GM12872 (cell line): Measurements from ENCODE around the gene MAP2K2.

Experiments used
- TF ChIP-seq, protein P1 (sequence below): IDR thresholded peaks from 3 replicates; pipeline ENCODE4 v1.5.1; 2011; ENCODE audit warnings: low read depth, mild to moderate bottlenecking, low read length, moderate library complexity; ENCODE audit not compliant: insufficient read depth

MAP2K2 gene

DNA sequence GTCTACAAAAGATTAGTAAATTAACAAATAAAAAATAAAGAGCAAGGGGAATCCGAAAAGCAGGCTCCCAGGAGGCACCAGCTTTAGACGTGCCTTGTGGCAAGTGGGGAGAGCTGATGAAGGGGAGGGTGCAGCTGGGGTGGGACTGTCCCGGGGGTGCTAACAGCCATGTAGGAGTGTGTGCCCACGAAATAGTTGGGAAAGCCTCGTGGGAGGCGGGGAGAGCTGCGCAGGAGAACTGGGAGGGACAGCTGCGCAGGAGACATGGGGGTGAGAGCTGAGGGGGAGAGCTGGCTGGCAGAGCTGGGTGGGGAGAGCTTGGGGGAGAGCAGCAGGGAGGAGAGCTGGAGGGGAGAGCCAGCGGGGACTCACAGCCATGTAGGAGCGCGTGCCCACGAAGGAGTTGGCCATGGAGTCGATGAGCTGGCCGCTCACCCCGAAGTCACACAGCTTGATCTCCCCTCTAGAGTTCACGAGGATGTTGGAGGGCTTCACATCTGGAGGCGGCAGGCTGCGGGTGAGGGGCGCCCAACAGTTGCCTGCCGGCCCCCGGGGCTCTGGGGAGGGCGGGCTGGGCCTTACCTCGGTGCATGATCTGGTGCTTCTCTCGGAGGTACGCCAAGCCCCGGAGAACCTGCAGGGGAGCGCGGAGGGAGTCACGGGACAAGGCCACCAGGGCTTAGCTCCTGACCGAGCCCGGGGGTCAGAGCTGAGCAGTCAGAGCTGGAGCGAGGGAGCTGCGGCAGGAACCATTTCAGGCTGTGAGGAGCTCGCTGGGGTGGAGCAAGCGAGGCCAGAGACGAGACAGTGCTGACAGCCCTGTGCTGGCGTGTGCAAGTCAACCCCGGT is 23.1 kb downstream of the MAP2K2 start:
- TF ChIP-seq, protein P1, sequence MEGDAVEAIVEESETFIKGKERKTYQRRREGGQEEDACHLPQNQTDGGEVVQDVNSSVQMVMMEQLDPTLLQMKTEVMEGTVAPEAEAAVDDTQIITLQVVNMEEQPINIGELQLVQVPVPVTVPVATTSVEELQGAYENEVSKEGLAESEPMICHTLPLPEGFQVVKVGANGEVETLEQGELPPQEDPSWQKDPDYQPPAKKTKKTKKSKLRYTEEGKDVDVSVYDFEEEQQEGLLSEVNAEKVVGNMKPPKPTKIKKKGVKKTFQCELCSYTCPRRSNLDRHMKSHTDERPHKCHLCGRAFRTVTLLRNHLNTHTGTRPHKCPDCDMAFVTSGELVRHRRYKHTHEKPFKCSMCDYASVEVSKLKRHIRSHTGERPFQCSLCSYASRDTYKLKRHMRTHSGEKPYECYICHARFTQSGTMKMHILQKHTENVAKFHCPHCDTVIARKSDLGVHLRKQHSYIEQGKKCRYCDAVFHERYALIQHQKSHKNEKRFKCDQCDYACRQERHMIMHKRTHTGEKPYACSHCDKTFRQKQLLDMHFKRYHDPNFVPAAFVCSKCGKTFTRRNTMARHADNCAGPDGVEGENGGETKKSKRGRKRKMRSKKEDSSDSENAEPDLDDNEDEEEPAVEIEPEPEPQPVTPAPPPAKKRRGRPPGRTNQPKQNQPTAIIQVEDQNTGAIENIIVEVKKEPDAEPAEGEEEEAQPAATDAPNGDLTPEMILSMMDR = no peak

DNA sequence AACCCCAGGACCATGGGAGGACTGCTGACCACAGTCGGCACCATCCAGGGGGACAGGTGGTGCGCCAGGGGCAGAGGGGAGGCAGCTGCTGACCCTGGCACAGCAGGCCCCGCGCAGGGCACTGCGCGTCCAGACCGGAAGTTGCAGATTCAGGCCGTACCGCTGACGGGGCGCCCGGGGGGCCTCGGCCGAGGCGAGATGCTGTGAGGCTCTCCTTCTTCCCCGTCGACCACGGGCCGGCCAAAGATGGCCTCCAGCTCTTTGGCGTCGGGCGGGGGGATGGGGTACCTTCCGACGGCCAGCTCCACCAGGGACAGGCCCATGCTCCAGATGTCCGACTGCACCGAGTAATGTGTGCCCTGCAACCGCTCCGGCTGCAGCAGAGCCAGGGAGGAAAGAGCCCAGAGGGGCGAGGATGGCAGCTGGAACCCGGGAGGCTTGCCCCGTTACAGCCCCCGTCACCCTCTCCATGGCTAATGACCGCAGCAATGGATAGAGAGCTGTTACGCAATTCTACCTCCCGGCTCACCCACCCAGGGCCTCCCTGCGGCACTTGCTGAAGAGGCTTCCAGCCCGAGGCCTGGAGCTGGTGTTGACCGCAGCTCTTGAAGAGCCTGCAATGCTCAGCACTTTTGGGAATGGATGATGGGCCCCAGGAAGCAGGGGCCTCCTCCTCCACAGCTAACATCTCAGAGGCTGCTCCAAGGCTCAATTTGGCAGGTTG is 24.7 kb downstream of the MAP2K2 start:
- TF ChIP-seq, protein P1 = no peak

DNA sequence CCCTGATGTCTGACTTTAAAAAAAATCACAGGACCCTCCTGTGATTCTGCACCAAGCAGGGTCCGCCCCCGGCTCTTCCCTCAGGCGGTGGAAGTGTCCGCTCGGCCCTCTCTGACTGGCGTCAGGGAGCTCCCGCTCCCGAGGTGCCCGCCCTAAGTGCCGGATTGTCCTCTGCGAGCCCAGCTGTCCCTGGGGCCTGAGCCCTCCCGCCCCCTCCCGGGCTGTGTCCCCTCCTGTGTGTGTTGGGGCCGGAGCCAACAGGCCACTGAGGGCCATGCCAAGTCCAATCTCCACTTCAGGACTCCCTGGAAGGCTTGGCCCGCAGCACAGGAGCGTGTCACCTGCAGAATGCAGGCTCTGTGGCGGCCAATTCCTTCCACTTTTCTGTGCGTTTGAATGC is 25.4 kb downstream of the MAP2K2 start:
- TF ChIP-seq, protein P1 = no peak

DNA sequence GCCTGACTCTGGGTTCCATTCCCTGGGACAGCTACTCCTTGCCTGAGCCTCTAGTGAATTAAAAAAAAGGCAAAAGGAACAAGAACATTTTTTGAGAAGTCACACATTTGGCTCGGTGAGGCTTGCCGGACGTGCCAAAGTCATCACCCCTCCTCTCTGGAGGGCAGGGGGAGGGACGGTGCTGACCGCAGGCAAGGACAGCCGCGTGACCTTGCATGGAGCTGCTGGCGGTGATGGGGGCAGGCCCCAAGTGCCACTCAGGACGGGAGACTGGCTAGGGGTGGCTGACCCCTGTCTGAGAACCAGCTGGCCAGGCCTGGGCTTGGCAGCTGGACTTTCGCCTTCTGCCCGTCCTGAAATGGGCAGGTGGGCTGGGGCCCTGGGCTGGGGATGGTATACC is 26.4 kb downstream of the MAP2K2 start:
- TF ChIP-seq, protein P1 = no peak

DNA sequence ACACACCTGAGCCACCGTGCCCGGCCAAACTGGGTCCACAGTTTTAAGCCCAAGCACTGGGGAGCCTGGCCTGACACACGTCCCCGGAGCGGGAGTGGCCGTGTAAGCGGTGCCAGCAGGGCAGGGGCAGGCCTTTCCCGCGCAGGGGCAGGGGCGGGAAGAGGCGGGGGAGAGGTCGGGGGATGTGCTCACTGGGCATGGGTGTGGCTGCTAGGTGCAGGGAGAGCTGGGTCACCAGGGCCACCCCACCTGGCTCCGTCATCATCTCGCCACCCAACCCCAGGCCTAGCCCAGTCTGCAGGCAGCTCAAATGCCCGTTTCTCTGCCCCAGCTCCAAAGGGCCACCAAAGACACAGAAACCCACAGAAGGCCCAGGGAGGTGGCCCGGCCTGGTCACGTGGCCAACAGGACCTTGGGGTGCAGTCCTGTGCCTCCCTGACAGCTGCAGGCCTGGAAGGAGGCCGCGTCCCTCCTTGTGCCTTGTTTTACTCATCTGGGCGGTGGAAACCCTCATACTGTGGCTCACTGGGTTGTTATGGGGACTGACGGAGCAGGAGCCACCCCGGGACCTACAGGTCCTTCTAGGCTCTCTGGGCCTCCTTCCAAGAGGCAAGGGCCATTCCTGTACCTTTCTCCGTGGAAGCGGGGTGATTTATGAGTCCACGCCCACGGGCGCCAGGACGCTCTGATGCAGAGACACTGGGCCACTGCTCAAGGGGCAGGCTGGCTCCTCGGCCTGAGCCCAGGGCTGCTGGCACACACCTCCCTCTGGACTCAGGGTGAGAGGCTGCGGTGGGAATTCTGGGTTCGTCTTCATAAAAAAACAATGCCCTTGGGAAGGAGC is 27.7 kb downstream of the MAP2K2 start:
- TF ChIP-seq, protein P1 = no peak

DNA sequence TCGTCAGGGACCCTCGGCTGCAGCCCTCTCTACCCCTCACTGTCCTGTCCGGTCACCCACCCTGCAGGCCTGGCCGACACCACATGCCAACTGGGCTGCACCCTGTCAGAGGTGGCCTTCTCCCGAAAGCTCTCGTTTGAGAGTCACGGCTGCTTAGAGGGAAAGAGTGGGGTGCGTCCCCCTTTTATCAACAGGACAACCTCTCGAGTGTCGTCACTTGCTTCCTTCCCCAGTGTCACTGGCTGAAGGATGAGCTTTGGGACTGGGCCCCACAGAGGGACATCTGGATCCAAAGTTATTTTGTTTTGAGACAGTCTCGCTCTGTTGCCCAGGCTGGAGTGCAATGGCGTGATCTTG is 28.5 kb downstream of the MAP2K2 start:
- TF ChIP-seq, protein P1 = no peak

DNA sequence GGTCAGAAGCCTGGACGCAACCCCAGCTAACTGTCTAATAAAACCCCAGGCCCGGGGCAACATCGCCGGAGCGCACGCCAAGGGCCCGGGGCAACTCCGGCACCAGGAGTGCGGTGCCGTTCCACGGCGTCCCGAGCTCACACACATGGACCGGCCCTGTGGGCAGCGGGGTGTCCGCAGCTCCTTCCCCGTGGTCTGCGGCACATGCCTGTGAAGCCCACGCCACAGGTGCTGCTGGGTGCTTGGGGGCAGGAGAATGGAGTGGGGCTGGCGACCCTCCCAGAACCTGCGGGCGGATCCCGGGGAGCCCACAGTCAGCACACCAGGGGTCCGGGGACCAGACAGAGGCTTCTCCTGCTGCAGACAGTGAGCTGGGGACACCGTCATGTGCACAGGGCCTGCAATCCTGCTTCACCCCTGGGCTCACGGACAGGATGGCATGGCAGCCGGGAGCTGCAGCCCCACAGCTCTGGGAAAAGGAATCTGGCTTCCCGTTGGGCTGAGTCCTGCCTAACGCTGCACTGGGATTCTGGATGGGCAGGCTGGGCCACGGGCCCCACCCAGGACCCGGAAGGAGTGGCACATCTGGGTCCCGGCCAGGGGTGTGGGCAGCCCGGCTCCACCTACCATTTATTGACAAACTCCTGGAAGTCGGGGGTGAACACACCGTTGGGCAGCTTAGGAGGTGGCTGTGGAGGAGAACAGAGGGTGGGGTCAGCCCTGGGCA is 29.0 kb downstream of the MAP2K2 start:
- TF ChIP-seq, protein P1 = no peak
